ENCODE results near the gene MEGF11. TPM values are rescaled to one million over a fixed set of nuclear protein-coding genes. Genes with fewer than 3 reads are reported as not detected.

MEGF11 gene
- total and polyA plus RNA-seq, 4 donors = 6.2 to 20.3 (median 14.0) TPM

- Histone ChIP-seq H3K4me3 (ENCODE audit: low read depth, low read length) (no peak overlapping the region), H3K4me1 (ENCODE audit: control insufficient read depth, insufficient read depth, low read length) (peaks cover 5% of the 10 kb centered on the region), H3K36me3 (ENCODE audit: control insufficient read depth, insufficient read depth, low read length) (peaks cover 3% of the 10 kb centered on the region), H3K27ac (ENCODE audit: low read depth, low read length) (no peak overlapping the region), H3K9me3 (ENCODE audit: control insufficient read depth, insufficient read depth, low read length) (no peaks in the 10 kb centered on the region), H3K27me3 (ENCODE audit: control insufficient read depth, insufficient read depth, low read length) (no peaks in the 10 kb centered on the region)
- no CpG with 5 or more reads among the region's 3 CpGs for WGBS (ENCODE audit: insufficient coverage)
- DNase-seq (ENCODE audit: low read depth in 4 of 6, low spot score in 6 of 6) = no peak
Observed at GRCh38 chr15:65867244-65867643, 386.3 kb downstream of the MEGF11 start.

- no peak overlapping the region for H3K4me3 ChIP-seq (ENCODE audit: low read depth, low read length)
- no peak for DNase-seq (ENCODE audit: low read depth in 4 of 6, low spot score in 6 of 6)
- H3K27me3 ChIP-seq (ENCODE audit: control insufficient read depth, insufficient read depth, low read length) = no peaks in the 10 kb centered on the region
- no peaks in the 10 kb centered on the region for H3K9me3 ChIP-seq (ENCODE audit: control insufficient read depth, insufficient read depth, low read length)
- no peaks in the 10 kb centered on the region for H3K36me3 ChIP-seq (ENCODE audit: control insufficient read depth, insufficient read depth, low read length)
- no peaks in the 10 kb centered on the region for H3K4me1 ChIP-seq (ENCODE audit: control insufficient read depth, insufficient read depth, low read length)
- WGBS (ENCODE audit: insufficient coverage) = 96% methylated on average over 4 of the region's 6 CpGs
- H3K27ac ChIP-seq (ENCODE audit: low read depth, low read length) = no peak overlapping the region
Observed at GRCh38 chr15:65863106-65863505, 390.4 kb downstream of the MEGF11 start.

GRCh38 chr15:65862682-65863081 lies 390.9 kb downstream of the MEGF11 start:
- H3K9me3 ChIP-seq (ENCODE audit: control insufficient read depth, insufficient read depth, low read length) = no peaks in the 10 kb centered on the region
- H3K36me3 ChIP-seq (ENCODE audit: control insufficient read depth, insufficient read depth, low read length) = no peaks in the 10 kb centered on the region
- H3K27me3 ChIP-seq (ENCODE audit: control insufficient read depth, insufficient read depth, low read length) = no peaks in the 10 kb centered on the region
- no peaks in the 10 kb centered on the region for H3K4me1 ChIP-seq (ENCODE audit: control insufficient read depth, insufficient read depth, low read length)
- WGBS (ENCODE audit: insufficient coverage) = 11% methylated on average over 1 of the region's 1 CpG
- DNase-seq (ENCODE audit: low read depth in 4 of 6, low spot score in 6 of 6) = peak in 1 of 6 donors; percentile 5
- no peak overlapping the region for H3K27ac ChIP-seq (ENCODE audit: low read depth, low read length)
- H3K4me3 ChIP-seq (ENCODE audit: low read depth, low read length) = no peak overlapping the region

- Histone ChIP-seq H3K4me3 (ENCODE audit: low read depth, low read length) (no peak overlapping the region), H3K27me3 (ENCODE audit: control insufficient read depth, insufficient read depth, low read length) (no peaks in the 10 kb centered on the region), H3K4me1 (ENCODE audit: control insufficient read depth, insufficient read depth, low read length) (no peaks in the 10 kb centered on the region), H3K36me3 (ENCODE audit: control insufficient read depth, insufficient read depth, low read length) (no peaks in the 10 kb centered on the region), H3K9me3 (ENCODE audit: control insufficient read depth, insufficient read depth, low read length) (no peaks in the 10 kb centered on the region), H3K27ac (ENCODE audit: low read depth, low read length) (no peak overlapping the region)
- peak in 1 of 6 donors; percentile 72 for DNase-seq (ENCODE audit: low read depth in 4 of 6, low spot score in 6 of 6)
- whole genome bisulfite sequencing (ENCODE audit: insufficient coverage) = 75% methylated on average over 5 of the region's 5 CpGs
Observed at GRCh38 chr15:65857718-65858402, 395.7 kb downstream of the MEGF11 start.

- Histone ChIP-seq H3K36me3 (ENCODE audit: control insufficient read depth, insufficient read depth, low read length) (no peaks in the 10 kb centered on the region), H3K4me3 (ENCODE audit: low read depth, low read length) (no peak overlapping the region), H3K27ac (ENCODE audit: low read depth, low read length) (no peak overlapping the region), H3K9me3 (ENCODE audit: control insufficient read depth, insufficient read depth, low read length) (no peaks in the 10 kb centered on the region), H3K4me1 (ENCODE audit: control insufficient read depth, insufficient read depth, low read length) (no peaks in the 10 kb centered on the region), H3K27me3 (ENCODE audit: control insufficient read depth, insufficient read depth, low read length) (no peaks in the 10 kb centered on the region)
- peak in 2 of 6 donors; percentile 17 to 25 for DNase-seq (ENCODE audit: low read depth in 4 of 6, low spot score in 6 of 6)
- WGBS (ENCODE audit: insufficient coverage) = 86% methylated on average over 10 of the region's 12 CpGs
Observed at GRCh38 chr15:65856821-65857455, 396.6 kb downstream of the MEGF11 start.

GRCh38 chr15:65851981-65852380 lies 401.6 kb downstream of the MEGF11 start:
- no peak for DNase-seq (ENCODE audit: low read depth in 4 of 6, low spot score in 6 of 6)
- no peaks in the 10 kb centered on the region for H3K27me3 ChIP-seq (ENCODE audit: control insufficient read depth, insufficient read depth, low read length)
- H3K4me3 ChIP-seq (ENCODE audit: low read depth, low read length) = no peak overlapping the region
- no peaks in the 10 kb centered on the region for H3K36me3 ChIP-seq (ENCODE audit: control insufficient read depth, insufficient read depth, low read length)
- H3K27ac ChIP-seq (ENCODE audit: low read depth, low read length) = no peak overlapping the region
- H3K4me1 ChIP-seq (ENCODE audit: control insufficient read depth, insufficient read depth, low read length) = no peaks in the 10 kb centered on the region
- no peaks in the 10 kb centered on the region for H3K9me3 ChIP-seq (ENCODE audit: control insufficient read depth, insufficient read depth, low read length)
- WGBS (ENCODE audit: insufficient coverage) = 85% methylated on average over 2 of the region's 5 CpGs

- Histone ChIP-seq H3K4me3 (ENCODE audit: low read depth, low read length) (no peak overlapping the region), H3K36me3 (ENCODE audit: control insufficient read depth, insufficient read depth, low read length) (no peaks in the 10 kb centered on the region), H3K27ac (ENCODE audit: low read depth, low read length) (no peak overlapping the region), H3K9me3 (ENCODE audit: control insufficient read depth, insufficient read depth, low read length) (no peaks in the 10 kb centered on the region), H3K27me3 (ENCODE audit: control insufficient read depth, insufficient read depth, low read length) (no peaks in the 10 kb centered on the region), H3K4me1 (ENCODE audit: control insufficient read depth, insufficient read depth, low read length) (no peaks in the 10 kb centered on the region)
- no peak for DNase-seq (ENCODE audit: low read depth in 4 of 6, low spot score in 6 of 6)
Observed at GRCh38 chr15:65847989-65848388, 405.6 kb downstream of the MEGF11 start.

GRCh38 chr15:65845826-65846519 lies 407.6 kb downstream of the MEGF11 start:
- Histone ChIP-seq H3K36me3 (ENCODE audit: control insufficient read depth, insufficient read depth, low read length) (no peaks in the 10 kb centered on the region), H3K4me3 (ENCODE audit: low read depth, low read length) (no peak overlapping the region), H3K4me1 (ENCODE audit: control insufficient read depth, insufficient read depth, low read length) (peaks cover 5% of the 10 kb centered on the region), H3K27me3 (ENCODE audit: control insufficient read depth, insufficient read depth, low read length) (no peaks in the 10 kb centered on the region), H3K27ac (ENCODE audit: low read depth, low read length) (no peak overlapping the region), H3K9me3 (ENCODE audit: control insufficient read depth, insufficient read depth, low read length) (no peaks in the 10 kb centered on the region)
- 75% methylated on average over 6 of the region's 9 CpGs for WGBS (ENCODE audit: insufficient coverage)
- peak in 2 of 6 donors; percentile 29 to 64 for DNase-seq (ENCODE audit: low read depth in 4 of 6, low spot score in 6 of 6)
